Heart left ventricle (tissue), 16 donors: ENCODE data around the gene PCGF3. TPM values are rescaled to one million over a fixed set of nuclear protein-coding genes. Genes with fewer than 3 reads are reported as not detected.

Experiments
- ATAC-seq, 4 donors: fragments of 200-7000 bp; cut with Tn5 transposase; one replicate each; pipeline ENCODE4 v1.9.1; 2020 to 2022; ENCODE audit warnings: moderate library complexity in 4 of 4, mild to moderate bottlenecking in 3 of 4, moderate number of reproducible peaks in 1 of 4
- DNase-seq, 5 donors: peaks; one replicate each; pipeline ENCODE4 v3.0.0-alpha.2; 2020
- H3K27ac ChIP-seq, 12 donors: fragments of 200-600 bp; sonication (generic) in 4 of 12; one replicate each; pipeline versions ENCODE4 v1.5.0 to v1.8.0; 2016 to 2022; ENCODE audit warnings: mild to moderate bottlenecking in 2 of 12
- H3K27me3 ChIP-seq, 9 donors: fragments of 200-600 bp; sonication (generic) in 2 of 9; one replicate each; pipeline versions ENCODE4 v1.5.1 to v1.8.0; 2016 to 2022; ENCODE audit warnings: mild to moderate bottlenecking in 3 of 9
- H3K36me3 ChIP-seq, 9 donors: fragments of 200-600 bp; sonication (generic) in 2 of 9; one replicate each; pipeline versions ENCODE4 v1.5.0 to v1.8.0; 2018 to 2022; ENCODE audit warnings: mild to moderate bottlenecking in 2 of 9
- H3K4me1 ChIP-seq, 12 donors: fragments of 200-600 bp; sonication (generic) in 4 of 12; one replicate each; pipeline versions ENCODE4 v1.5.0 to v1.8.0; 2016 to 2022; ENCODE audit warnings: mild to moderate bottlenecking in 3 of 12
- H3K4me3 ChIP-seq, 12 donors: fragments of 200-600 bp; sonication (generic) in 4 of 12; one replicate each; pipeline versions ENCODE4 v1.5.0 to v1.8.0; 2017 to 2022; ENCODE audit warnings: mild to moderate bottlenecking in 9 of 12, moderate library complexity in 4 of 12
- H3K9me3 ChIP-seq, 12 donors: fragments of 200-600 bp; sonication (generic) in 4 of 12; one replicate each; pipeline versions ENCODE4 v1.5.0 to v1.8.0; 2016 to 2022; ENCODE audit warnings: mild to moderate bottlenecking in 1 of 12
- POLR2A ChIP-seq, 2 donors: fragments of 450-650 bp; IDR thresholded peaks; one replicate each; pipeline ENCODE4 v1.6.1; 2017; ENCODE audit warnings: antibody characterized with exemption in 2 of 2, mild to moderate bottlenecking in 2 of 2, moderate library complexity in 2 of 2
- WGBS, 4 donors: extraction: QIAGEN DNeasy Blood & Tissue Kit in 2 of 4; methylation state at CpG; one replicate each; pipeline versions ENCODE4 v1.1.5 to v1.1.7; 2013 to 2018; 5-methylcytosine and 5-hydroxymethylcytosine counted together
- intact Hi-C, 10 donors: fragments of 100-400 bp; cut with DNase I; formaldehyde crosslinking; loops; one replicate each; pipeline versions ENCODE4 v1.11.1 to v1.14.2; 2022
- polyA plus RNA-seq, 2 donors: library from polyadenylated mRNA; stranded (reverse); fragments of 200-250 nt; gene quantifications; one replicate each; pipeline ENCODE4 v1.2.3, GENCODE V29; 2013
- total RNA-seq, 9 donors: library from RNA; depleted of rRNA in 2 of 9; stranded (reverse); fragments of >200 nt in 2 of 9; fragmentation: NEBNext Ultra II Directional in 3 of 9; extraction: Animal tissue kit (Norgen Biotek cat#: 25700) in 3 of 9; gene quantifications; one replicate each; pipeline versions ENCODE4 v1.1.0 to v1.2.4, GENCODE V29; 2016 to 2023
- TF ChIP-seq, protein P1 (sequence below), 12 donors: fragments of 200-600 bp; sonication (generic) in 4 of 12; IDR thresholded peaks; one replicate each; pipeline versions ENCODE4 v1.5.0 to v1.8.0; 2018 to 2022; ENCODE audit warnings: antibody characterized with exemption in 12 of 12, mild to moderate bottlenecking in 5 of 12
- donor health status: ischemic (EF 13 %, LVEDD 7.1; RV severe dilation, severe dysfunction).
- donor health status: healthy with polysubstance abuse.
- donor health status: DM: no; HTN: yes; CAD: no.
- donor health status: DM: no; HTN: no; CAD: no.
- donor health status: ischemic (EF 25% LVEDD 6.9; RV normal size, moderate dysfunction).
- donor health status: ischemic (EF 25% LVEDD 5.7; RV mildly dilated, moderate dysfunction).
- donor health status: healthy.
- donor health status: DM: yes; HTN: yes; CAD: no.
- donor health status: ischemic (EF 35%, LVEDD 5.7; RV mildly dilated, moderate dysfunction).
- donor health status: nonischemic (EF 11% LVEDD 7.7; RV severe dilation, severe dysfunction).
- donor health status: DM: yes; HTN: yes; CAD: no.
- donor health status: PGD.
- donor health status: ischemic (EF 29% LVEDD 5.4; RV normal size, mild dysfunction).
- donor health status: nonischemic (EF 23%, LVEDD 6.1; RV moderate dilation, normal function).

Gene PCGF3
- total and polyA plus RNA-seq, 11 donors = 16.2 to 45.7 (median 22.5) TPM

DNA sequence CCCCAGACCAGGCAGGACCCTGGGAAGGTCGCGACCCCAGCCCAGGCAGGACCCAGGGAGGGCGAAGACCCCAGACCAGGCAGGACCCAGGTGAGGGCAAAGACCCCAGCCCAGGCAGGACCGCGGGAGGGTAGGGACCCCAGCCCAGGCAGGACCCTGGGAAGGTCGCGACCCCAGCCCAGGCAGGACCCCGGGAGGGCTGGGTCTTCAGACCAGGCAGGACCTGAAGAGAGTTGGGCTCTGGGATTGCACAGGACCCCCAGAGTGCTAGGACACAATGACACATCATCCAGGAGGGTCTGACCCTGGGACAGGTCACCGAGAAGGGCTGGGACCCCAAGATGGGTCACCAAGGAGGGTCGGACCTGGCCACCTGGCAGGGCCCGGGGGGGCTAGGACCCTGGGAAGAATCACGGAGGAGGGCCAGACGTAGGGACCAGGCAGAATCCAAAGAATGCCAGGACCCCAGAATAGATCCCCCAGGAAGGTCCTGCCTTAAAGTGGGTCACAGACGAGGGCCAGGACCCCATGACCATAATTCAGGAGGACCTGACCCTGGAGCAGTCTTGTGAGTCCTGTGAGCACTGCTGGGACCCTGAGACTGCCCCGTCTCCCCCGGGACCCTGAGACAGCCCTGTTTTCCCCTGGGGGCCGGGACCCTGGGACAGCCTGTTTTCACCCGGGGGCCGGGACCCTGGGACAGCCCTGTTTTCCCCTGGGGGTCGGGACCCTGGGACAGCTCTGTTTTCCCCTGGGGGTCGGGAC, 1.4 kb downstream of the PCGF3 start:
- Histone ChIP-seq H3K27ac (peak overlapping the region in 2 of 12 donors; percentile 14 to 48), H3K36me3 (peaks cover 0 to 3% (median 0%) of the 10 kb centered on the region in 9 donors), H3K4me3 (peak overlapping the region; percentile 10 to 99 (median 72)), H3K4me1 (peaks cover 5 to 36% (median 19%) of the 10 kb centered on the region in 12 donors), H3K27me3 (no peaks in the 10 kb centered on the region), H3K9me3 (no peaks in the 10 kb centered on the region)
- intact Hi-C loops = no loop called here
- ATAC-seq (no peak), DNase-seq (peak in 2 of 5 donors; percentile 21 to 64)
- TF ChIP-seq, protein P1, sequence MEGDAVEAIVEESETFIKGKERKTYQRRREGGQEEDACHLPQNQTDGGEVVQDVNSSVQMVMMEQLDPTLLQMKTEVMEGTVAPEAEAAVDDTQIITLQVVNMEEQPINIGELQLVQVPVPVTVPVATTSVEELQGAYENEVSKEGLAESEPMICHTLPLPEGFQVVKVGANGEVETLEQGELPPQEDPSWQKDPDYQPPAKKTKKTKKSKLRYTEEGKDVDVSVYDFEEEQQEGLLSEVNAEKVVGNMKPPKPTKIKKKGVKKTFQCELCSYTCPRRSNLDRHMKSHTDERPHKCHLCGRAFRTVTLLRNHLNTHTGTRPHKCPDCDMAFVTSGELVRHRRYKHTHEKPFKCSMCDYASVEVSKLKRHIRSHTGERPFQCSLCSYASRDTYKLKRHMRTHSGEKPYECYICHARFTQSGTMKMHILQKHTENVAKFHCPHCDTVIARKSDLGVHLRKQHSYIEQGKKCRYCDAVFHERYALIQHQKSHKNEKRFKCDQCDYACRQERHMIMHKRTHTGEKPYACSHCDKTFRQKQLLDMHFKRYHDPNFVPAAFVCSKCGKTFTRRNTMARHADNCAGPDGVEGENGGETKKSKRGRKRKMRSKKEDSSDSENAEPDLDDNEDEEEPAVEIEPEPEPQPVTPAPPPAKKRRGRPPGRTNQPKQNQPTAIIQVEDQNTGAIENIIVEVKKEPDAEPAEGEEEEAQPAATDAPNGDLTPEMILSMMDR (IDR thresholded peaks at IDR 0.05) = no peak
- WGBS, 4 donors = 45 to 48% (median 47%) methylated on average over 4 to 21 of the region's 21 CpGs; no CpG with 5 or more reads in 1 of the 4 donors

DNA sequence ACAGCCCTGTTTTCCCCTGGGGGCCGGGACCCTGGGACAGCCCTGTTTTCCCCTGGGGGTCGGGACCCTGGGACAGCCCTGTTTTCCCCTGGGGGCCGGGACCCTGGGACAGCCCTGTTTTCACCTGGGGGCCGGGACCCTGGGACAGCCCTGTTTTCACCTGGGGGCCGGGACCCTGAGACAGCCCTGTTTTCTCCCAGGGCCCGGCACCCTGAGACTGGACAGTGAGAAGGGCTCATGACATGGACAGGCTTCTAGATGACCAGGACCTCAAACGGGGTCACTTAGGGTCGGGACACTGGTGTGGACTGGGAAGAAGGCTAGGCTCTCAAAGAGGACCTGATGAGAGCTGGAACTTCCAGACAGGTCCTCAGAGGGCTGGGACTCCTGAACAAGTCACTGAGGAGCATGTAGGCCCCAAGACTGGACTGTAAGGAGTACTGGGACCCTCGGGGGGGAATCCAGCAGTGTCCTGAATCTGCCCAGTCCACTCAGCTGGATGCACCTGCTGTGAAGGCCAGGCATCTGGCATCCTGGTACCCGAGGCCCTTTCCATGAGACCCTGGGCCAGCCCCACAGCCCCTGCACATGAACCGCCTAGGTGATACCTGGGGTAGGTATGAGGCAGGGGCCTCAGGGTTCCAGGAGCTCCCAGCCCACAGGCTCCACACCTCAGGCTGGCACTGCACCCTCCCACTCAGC, 2.4 kb downstream of the PCGF3 start:
- no peak overlapping the region for H3K27ac ChIP-seq
- ATAC-seq (no peak), DNase-seq (peak in 1 of 5 donors; percentile 62)
- intact Hi-C loops = no loop called here
- peaks cover 5 to 36% (median 19%) of the 10 kb centered on the region in 12 donors for H3K4me1 ChIP-seq
- H3K9me3 ChIP-seq = no peaks in the 10 kb centered on the region
- no peak for TF ChIP-seq POLR2A (IDR thresholded peaks at IDR 0.05)
- TF ChIP-seq, protein P1 (IDR thresholded peaks at IDR 0.05) = no peak
- no peak overlapping the region for H3K4me3 ChIP-seq
- no peaks in the 10 kb centered on the region for H3K27me3 ChIP-seq
- whole genome bisulfite sequencing, 4 donors = 60 to 87% (median 76%) methylated on average over 2 to 11 of the region's 11 CpGs
- peaks cover 0 to 3% (median 0%) of the 10 kb centered on the region in 9 donors for H3K36me3 ChIP-seq

DNA sequence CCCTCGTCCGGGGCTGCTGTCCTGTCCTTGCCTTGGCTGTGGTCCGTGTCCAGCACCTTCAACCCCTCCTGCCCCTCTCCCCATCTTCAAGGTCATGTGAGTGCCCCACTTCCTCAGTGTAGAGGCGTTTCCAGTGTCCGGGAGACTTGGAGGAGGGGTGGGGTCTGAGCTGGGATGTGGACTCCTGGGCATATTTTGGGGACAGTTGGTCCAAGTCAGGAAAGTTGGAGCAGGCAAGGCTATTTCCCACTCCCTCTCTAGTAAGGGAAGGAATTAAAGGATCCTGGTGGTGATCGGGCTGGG, 3.0 kb downstream of the PCGF3 start:
- TF ChIP-seq POLR2A (IDR thresholded peaks at IDR 0.05) = no peak
- TF ChIP-seq, protein P1 (IDR thresholded peaks at IDR 0.05) = no peak
- peaks cover 0 to 3% (median 0%) of the 10 kb centered on the region in 9 donors for H3K36me3 ChIP-seq
- no peaks in the 10 kb centered on the region for H3K27me3 ChIP-seq
- DNase-seq (no peak), ATAC-seq (no peak)
- H3K27ac ChIP-seq = no peak overlapping the region
- no peaks in the 10 kb centered on the region for H3K9me3 ChIP-seq
- WGBS, 4 donors = 66 to 78% (median 72%) methylated on average over 6 of the region's 6 CpGs
- intact Hi-C loops = no loop called here
- H3K4me1 ChIP-seq = peaks cover 5 to 36% (median 19%) of the 10 kb centered on the region in 12 donors
- no peak overlapping the region for H3K4me3 ChIP-seq

DNA sequence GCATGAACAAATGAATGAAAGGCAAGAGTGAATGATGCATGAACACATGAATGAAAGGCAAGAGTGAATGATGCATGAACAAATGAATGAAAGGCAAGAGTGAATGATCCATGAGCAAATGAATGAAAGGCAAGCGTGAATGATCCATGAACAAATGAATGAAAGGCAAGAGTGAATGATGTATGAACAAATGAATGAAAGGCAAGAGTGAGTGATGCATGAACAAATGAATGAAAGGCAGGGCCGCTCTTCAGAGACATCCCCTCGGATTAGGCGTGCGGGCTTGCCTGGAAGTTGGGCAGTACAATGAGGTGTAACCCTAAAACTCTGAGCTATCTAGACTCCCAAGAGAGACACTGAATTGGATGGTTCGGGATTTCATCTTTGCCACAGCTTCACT, 3.7 kb downstream of the PCGF3 start:
- no peak for TF ChIP-seq POLR2A (IDR thresholded peaks at IDR 0.05)
- TF ChIP-seq, protein P1 (IDR thresholded peaks at IDR 0.05) = no peak
- 93 to 97% (median 96%) methylated on average over 6 of the region's 6 CpGs for WGBS, 4 donors
- ATAC-seq (no peak), DNase-seq (no peak)
- Histone ChIP-seq H3K9me3 (no peaks in the 10 kb centered on the region), H3K27ac (no peak overlapping the region), H3K36me3 (peaks cover 0 to 9% (median 0%) of the 10 kb centered on the region in 9 donors), H3K4me3 (no peak overlapping the region), H3K27me3 (no peaks in the 10 kb centered on the region), H3K4me1 (peaks cover 5 to 36% (median 19%) of the 10 kb centered on the region in 12 donors)
- intact Hi-C loops = no loop called here
